HL-60 (cell line): ENCODE measurements around the gene CEACAM5.

ENCODE experiments used
- DNase-seq, 2 experiments: peaks; one replicate each; pipeline ENCODE4 v3.0.0-alpha.2; 2010 to 2020; ENCODE audit warnings: low read depth in 1 of 2, low spot score in 1 of 2
- H3K27ac ChIP-seq: fragments of 250-450 bp; sonication (Bioruptor Pico); replicated peaks from 2 replicates; pipeline ENCODE4 v1.5.1; 2020; ENCODE audit warnings: mild to moderate bottlenecking, moderate library complexity
- H3K27me3 ChIP-seq: fragments of 250-450 bp; sonication (Bioruptor Pico); 2 replicates; pipeline ENCODE4 v1.5.1; 2021; ENCODE audit warnings: mild to moderate bottlenecking, moderate library complexity; ENCODE audit not compliant: insufficient read depth, poor library complexity, severe bottlenecking
- H3K4me3 ChIP-seq: replicated peaks from 2 replicates; pipeline ENCODE4 v1.5.1; 2011; ENCODE audit warnings: mild to moderate bottlenecking, control low read depth, low read length; ENCODE audit not compliant: insufficient read depth
- CTCF ChIP-seq: IDR thresholded peaks from one replicate; pipeline ENCODE4 v1.5.1; 2011; ENCODE audit warnings: low read length, control low read depth, inconsistent platforms; ENCODE audit not compliant: insufficient read depth
- GABPA ChIP-seq: IDR thresholded peaks from 2 replicates; pipeline ENCODE4 v1.6.1; 2012; ENCODE audit warnings: low read depth
- POLR2AphosphoS5 ChIP-seq: IDR thresholded peaks from 2 replicates; pipeline ENCODE4 v1.6.1; 2012; ENCODE audit warnings: low read depth
- SPI1 ChIP-seq: IDR thresholded peaks from 2 replicates; pipeline ENCODE4 v1.6.1; 2012; ENCODE audit warnings: low read depth, mild to moderate bottlenecking, borderline replicate concordance
- TF ChIP-seq, protein P1 (sequence below): IDR thresholded peaks from 2 replicates; pipeline ENCODE4 v1.6.1; 2012; ENCODE audit warnings: low read depth; ENCODE audit not compliant: insufficient replicate concordance

The CEACAM5 gene

DNA sequence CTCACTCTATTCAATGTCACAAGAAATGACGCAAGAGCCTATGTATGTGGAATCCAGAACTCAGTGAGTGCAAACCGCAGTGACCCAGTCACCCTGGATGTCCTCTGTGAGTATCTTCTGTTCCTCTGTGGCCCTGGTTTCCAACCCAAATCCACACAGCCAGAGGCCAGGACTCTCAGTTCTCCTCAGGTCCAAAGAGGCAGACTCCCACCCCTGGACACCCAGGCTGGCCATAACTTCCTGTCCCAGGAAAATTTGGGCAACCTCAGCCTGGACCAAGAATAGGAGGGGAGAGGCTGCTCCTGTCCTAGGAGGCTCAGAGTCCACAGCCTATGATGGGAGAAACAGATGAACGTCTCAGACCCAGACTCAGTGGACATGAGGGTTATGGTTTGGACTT, 11.7 kb downstream of the CEACAM5 start:
- Histone ChIP-seq H3K4me3 (no peak overlapping the region), H3K27ac (no peak overlapping the region), H3K27me3 (peaks cover 17% of the 10 kb centered on the region)
- DNase-seq: no peak
- TF ChIP-seq, protein P1, sequence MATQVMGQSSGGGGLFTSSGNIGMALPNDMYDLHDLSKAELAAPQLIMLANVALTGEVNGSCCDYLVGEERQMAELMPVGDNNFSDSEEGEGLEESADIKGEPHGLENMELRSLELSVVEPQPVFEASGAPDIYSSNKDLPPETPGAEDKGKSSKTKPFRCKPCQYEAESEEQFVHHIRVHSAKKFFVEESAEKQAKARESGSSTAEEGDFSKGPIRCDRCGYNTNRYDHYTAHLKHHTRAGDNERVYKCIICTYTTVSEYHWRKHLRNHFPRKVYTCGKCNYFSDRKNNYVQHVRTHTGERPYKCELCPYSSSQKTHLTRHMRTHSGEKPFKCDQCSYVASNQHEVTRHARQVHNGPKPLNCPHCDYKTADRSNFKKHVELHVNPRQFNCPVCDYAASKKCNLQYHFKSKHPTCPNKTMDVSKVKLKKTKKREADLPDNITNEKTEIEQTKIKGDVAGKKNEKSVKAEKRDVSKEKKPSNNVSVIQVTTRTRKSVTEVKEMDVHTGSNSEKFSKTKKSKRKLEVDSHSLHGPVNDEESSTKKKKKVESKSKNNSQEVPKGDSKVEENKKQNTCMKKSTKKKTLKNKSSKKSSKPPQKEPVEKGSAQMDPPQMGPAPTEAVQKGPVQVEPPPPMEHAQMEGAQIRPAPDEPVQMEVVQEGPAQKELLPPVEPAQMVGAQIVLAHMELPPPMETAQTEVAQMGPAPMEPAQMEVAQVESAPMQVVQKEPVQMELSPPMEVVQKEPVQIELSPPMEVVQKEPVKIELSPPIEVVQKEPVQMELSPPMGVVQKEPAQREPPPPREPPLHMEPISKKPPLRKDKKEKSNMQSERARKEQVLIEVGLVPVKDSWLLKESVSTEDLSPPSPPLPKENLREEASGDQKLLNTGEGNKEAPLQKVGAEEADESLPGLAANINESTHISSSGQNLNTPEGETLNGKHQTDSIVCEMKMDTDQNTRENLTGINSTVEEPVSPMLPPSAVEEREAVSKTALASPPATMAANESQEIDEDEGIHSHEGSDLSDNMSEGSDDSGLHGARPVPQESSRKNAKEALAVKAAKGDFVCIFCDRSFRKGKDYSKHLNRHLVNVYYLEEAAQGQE: no peak
- TF ChIP-seq SPI1: no peak
- no peak for TF ChIP-seq GABPA
- no peak for TF ChIP-seq POLR2AphosphoS5
- no peak for TF ChIP-seq CTCF

DNA sequence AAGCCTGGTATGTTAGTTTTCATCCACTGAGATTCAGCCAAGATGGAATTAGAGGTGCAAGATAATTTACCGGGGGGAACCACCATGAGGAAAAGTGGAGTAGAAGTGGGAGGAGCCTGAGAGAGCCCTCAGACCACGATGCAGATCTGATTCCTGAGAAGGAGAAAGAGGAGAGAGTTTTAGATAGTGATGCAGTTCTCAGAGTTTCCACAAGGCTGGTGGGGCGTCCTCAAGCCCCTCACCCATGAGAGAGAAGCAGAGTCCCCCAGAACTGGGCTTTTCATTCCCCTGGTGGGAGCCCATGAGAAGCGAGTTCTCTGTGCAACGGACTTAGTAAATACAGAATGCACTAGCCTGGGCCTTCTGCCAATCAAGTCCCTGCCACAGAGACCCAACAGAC, 18.1 kb downstream of the CEACAM5 start:
- no peak for DNase-seq
- no peak for TF ChIP-seq GABPA
- TF ChIP-seq POLR2AphosphoS5: no peak
- no peak for TF ChIP-seq SPI1
- TF ChIP-seq, protein P1: no peak
- TF ChIP-seq CTCF: no peak
- Histone ChIP-seq H3K27me3 (peaks cover 12% of the 10 kb centered on the region), H3K4me3 (no peak overlapping the region), H3K27ac (no peak overlapping the region)

DNA sequence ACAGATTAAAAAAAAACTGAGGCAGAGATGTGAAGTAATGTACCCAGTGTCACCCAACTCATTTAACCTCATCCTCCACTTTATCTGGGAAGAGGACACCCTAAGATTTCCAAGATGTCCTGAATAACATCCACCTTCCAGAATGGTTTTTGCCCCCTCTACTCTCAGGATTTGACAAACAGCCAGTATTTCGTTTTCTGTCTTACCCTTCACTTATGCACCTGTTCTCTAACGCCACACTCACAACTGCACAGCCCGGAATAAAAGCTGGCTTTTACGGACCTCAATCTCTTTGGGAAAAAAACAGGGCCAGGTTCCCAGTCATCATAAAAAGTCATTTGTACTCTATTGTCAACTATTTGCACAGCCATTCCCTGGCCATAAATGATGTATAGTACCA, 25.7 kb downstream of the CEACAM5 start:
- Histone ChIP-seq H3K27ac (no peak overlapping the region), H3K4me3 (no peak overlapping the region), H3K27me3 (peaks cover 10% of the 10 kb centered on the region)
- DNase-seq: no peak
- TF ChIP-seq, protein P1: no peak
- TF ChIP-seq POLR2AphosphoS5 (no peak), CTCF (no peak)
